T-cell (primary cell): ENCODE data around the gene KSR2. TPM values are rescaled to one million over a fixed set of nuclear protein-coding genes. Genes with fewer than 3 reads are reported as not detected.

Source experiments
- ATAC-seq, 4 experiments: fragments of 200-7000 bp in 3 of 4; fragments of 150-1000 bp in 1 of 4; cut with Tn5 transposase; replicated peaks in 1 of 4; 1 replicate in 3 of 4; 2 replicates in 1 of 4; pipeline ENCODE4 v1.10.0; 2021; ENCODE audit warnings: moderate library complexity in 3 of 4, mild to moderate bottlenecking in 2 of 4, moderate number of reproducible peaks in 1 of 4
- CTCF ChIA-PET, 2 donors: fragments of 300-600 bp; sonication (Branson Sonifier 250); formaldehyde crosslinking; loops; one replicate each; lab custom pipeline; 2022; ENCODE audit warnings: antibody characterized with exemption in 2 of 2; lab: Charles Lee
- POLR2A ChIA-PET, 2 donors: fragments of 300-600 bp; sonication (Branson Sonifier 250); formaldehyde crosslinking; loops; one replicate each; lab custom pipeline; 2022; ENCODE audit warnings: antibody characterized with exemption in 2 of 2; lab: Charles Lee
- DNase-seq, 35 experiments: peaks; one replicate each; pipeline versions ENCODE4 v3.0.0 to v3.0.0-alpha.2; 2013 to 2023
- H3K27ac ChIP-seq: one replicate; pipeline ENCODE4 v1.5.1; 2013; ENCODE audit warnings: low read length
- H3K27me3 ChIP-seq, 2 experiments: replicated peaks in 1 of 2; 1 replicate in 1 of 2; 2 replicates in 1 of 2; pipeline versions ENCODE4 v1.6.1 to v1.7.0; 2013; ENCODE audit warnings: low read length in 1 of 2, mixed read lengths in 1 of 2; ENCODE audit not compliant: control insufficient read depth in 2 of 2, insufficient read depth in 2 of 2; ENCODE audit errors: extremely low read depth in 1 of 2
- H3K36me3 ChIP-seq, 2 donors: 1 replicate in 1 of 2; 2 replicates in 1 of 2; pipeline versions ENCODE4 v1.6.1 to v1.7.0; 2013; ENCODE audit warnings: low read length in 1 of 2; ENCODE audit not compliant: control insufficient read depth in 2 of 2, insufficient read depth in 1 of 2; ENCODE audit errors: extremely low read depth in 1 of 2
- H3K4me1 ChIP-seq, 2 experiments: 1 replicate in 1 of 2; 2 replicates in 1 of 2; pipeline versions ENCODE4 v1.6.1 to v1.7.0; 2013; ENCODE audit warnings: low read length in 2 of 2, mixed read lengths in 1 of 2; ENCODE audit not compliant: insufficient read depth in 2 of 2, control insufficient read depth in 1 of 2; ENCODE audit errors: extremely low read depth in 1 of 2
- H3K4me3 ChIP-seq, 2 donors: 1 replicate in 1 of 2; 2 replicates in 1 of 2; pipeline versions ENCODE4 v1.5.1 to v1.7.0; 2013; ENCODE audit warnings: mild to moderate bottlenecking in 2 of 2, low read length in 1 of 2, moderate library complexity in 1 of 2; ENCODE audit not compliant: control insufficient read depth in 1 of 2; ENCODE audit errors: extremely low read depth in 1 of 2
- H3K9me3 ChIP-seq: 2 replicates; pipeline ENCODE4 v1.7.0; 2013
- H3K27ac Mint-ChIP-seq, 2 donors: one replicate each; pipeline ENCODE4 v1.8.0; 2020 to 2021; ENCODE audit warnings: mild to moderate bottlenecking in 2 of 2, mixed read lengths in 2 of 2
- H3K27me3 Mint-ChIP-seq, 2 donors: one replicate each; pipeline ENCODE4 v1.8.0; 2021 to 2022; ENCODE audit warnings: mixed read lengths in 2 of 2
- H3K36me3 Mint-ChIP-seq: one replicate; pipeline ENCODE4 v1.8.0; 2021; ENCODE audit warnings: mixed read lengths
- H3K4me1 Mint-ChIP-seq, 3 donors: one replicate each; pipeline ENCODE4 v1.8.0; 2020 to 2022; ENCODE audit warnings: mixed read lengths in 3 of 3, mild to moderate bottlenecking in 1 of 3
- H3K4me3 Mint-ChIP-seq, 3 donors: one replicate each; pipeline ENCODE4 v1.8.0; 2020 to 2022; ENCODE audit warnings: mild to moderate bottlenecking in 3 of 3, mixed read lengths in 3 of 3, moderate library complexity in 3 of 3
- H3K9me3 Mint-ChIP-seq, 3 donors: one replicate each; pipeline ENCODE4 v1.8.0; 2020 to 2022; ENCODE audit warnings: mixed read lengths in 3 of 3
- WGBS: methylation state at CpG from one replicate; pipeline ENCODE4 v1.1.5; 2013; ENCODE audit warnings: missing lambda C conversion rate; ENCODE audit not compliant: insufficient coverage; 5-methylcytosine and 5-hydroxymethylcytosine counted together
- total RNA-seq, 35 experiments: library from RNA in 6 of 35; stranded (reverse) in 6 of 35; fragments of 120-200 nt in 1 of 35; gene quantifications; one replicate each; pipeline versions ENCODE4 v1.2.1 to v1.2.4 and lab custom pipeline; 2013 to 2026

KSR2 gene
- total RNA-seq, 5 donors from 2014 or later (not counting 1 experiment from before 2014, with no cell fraction given), result 0.03 to 0.10 (median 0.06) TPM

- ChIA-PET POLR2A (no interaction called here), CTCF (no interaction called here)
- Mint-ChIP-seq H3K27ac (no peak overlapping the region), H3K9me3 (peaks cover 0 to 11% (median 0%) of the 10 kb centered on the region in 3 donors), H3K36me3 (no peaks in the 10 kb centered on the region), H3K27me3 (peaks cover 2 to 6% of the 10 kb centered on the region in 2 donors), H3K4me1 (no peaks in the 10 kb centered on the region), H3K4me3 (no peak overlapping the region)
- ATAC-seq, result no peak
- WGBS, result 57% methylated on average over 2 of the region's 4 CpGs
- Histone ChIP-seq H3K36me3 (no peaks in the 10 kb centered on the region), H3K4me3 (no peak overlapping the region), H3K27me3 (peaks cover 0 to 5% of the 10 kb centered on the region in 2 experiments), H3K9me3 (no peaks in the 10 kb centered on the region), H3K4me1 (no peaks in the 10 kb centered on the region), H3K27ac (no peak overlapping the region)
- no peak for DNase-seq
These were observed 254.6 kb downstream of the KSR2 start for GRCh38 chr12:117714203-117714602.

- ChIA-PET POLR2A (no interaction called here), CTCF (no interaction called here)
- no peak overlapping the region for H3K27ac Mint-ChIP-seq
- no peaks in the 10 kb centered on the region for H3K4me1 ChIP-seq
- no peaks in the 10 kb centered on the region for H3K36me3 Mint-ChIP-seq
- 91% methylated on average over 5 of the region's 9 CpGs for WGBS
- peaks cover 0 to 5% of the 10 kb centered on the region in 2 experiments for H3K27me3 ChIP-seq
- H3K4me3 ChIP-seq, result no peak overlapping the region
- no peak for DNase-seq
- no peaks in the 10 kb centered on the region for H3K36me3 ChIP-seq
- no peak for ATAC-seq
- no peak overlapping the region for H3K4me3 Mint-ChIP-seq
- H3K9me3 ChIP-seq, result no peaks in the 10 kb centered on the region
- peaks cover 0 to 2% of the 10 kb centered on the region in 2 donors for H3K27me3 Mint-ChIP-seq
- H3K27ac ChIP-seq, result no peak overlapping the region
- peaks cover 0 to 7% (median 0%) of the 10 kb centered on the region in 3 donors for H3K9me3 Mint-ChIP-seq
- no peaks in the 10 kb centered on the region for H3K4me1 Mint-ChIP-seq
These were observed 258.7 kb downstream of the KSR2 start for GRCh38 chr12:117710121-117710520.

GRCh38 chr12:117707861-117708260 is 260.9 kb downstream of the KSR2 start:
- ChIA-PET POLR2A (no interaction called here), CTCF (no interaction called here)
- Histone ChIP-seq H3K9me3 (no peaks in the 10 kb centered on the region), H3K27me3 (peaks cover 0 to 5% of the 10 kb centered on the region in 2 experiments), H3K36me3 (no peaks in the 10 kb centered on the region), H3K27ac (no peak overlapping the region), H3K4me1 (no peaks in the 10 kb centered on the region), H3K4me3 (no peak overlapping the region)
- WGBS, result 71% methylated on average over 2 of the region's 2 CpGs
- H3K27ac Mint-ChIP-seq, result no peak overlapping the region
- DNase-seq (no peak), ATAC-seq (no peak)
- H3K4me1 Mint-ChIP-seq, result no peaks in the 10 kb centered on the region
- H3K9me3 Mint-ChIP-seq, result peaks cover 0 to 7% (median 0%) of the 10 kb centered on the region in 3 donors
- no peak overlapping the region for H3K4me3 Mint-ChIP-seq
- H3K36me3 Mint-ChIP-seq, result no peaks in the 10 kb centered on the region
- H3K27me3 Mint-ChIP-seq, result peaks cover 0 to 2% of the 10 kb centered on the region in 2 donors

- Histone ChIP-seq H3K27ac (no peak overlapping the region), H3K4me3 (no peak overlapping the region), H3K9me3 (no peaks in the 10 kb centered on the region), H3K27me3 (no peaks in the 10 kb centered on the region), H3K36me3 (no peaks in the 10 kb centered on the region), H3K4me1 (no peaks in the 10 kb centered on the region)
- CTCF ChIA-PET, result no interaction called here
- no peaks in the 10 kb centered on the region for H3K4me1 Mint-ChIP-seq
- WGBS, result 88% methylated on average over 2 of the region's 4 CpGs
- no peak overlapping the region for H3K4me3 Mint-ChIP-seq
- no peak overlapping the region for H3K27ac Mint-ChIP-seq
- no peak for DNase-seq
- no peaks in the 10 kb centered on the region for H3K36me3 Mint-ChIP-seq
- ATAC-seq, result no peak
- H3K9me3 Mint-ChIP-seq, result peaks cover 0 to 10% (median 0%) of the 10 kb centered on the region in 3 donors
- POLR2A ChIA-PET, result no interaction called here
- no peaks in the 10 kb centered on the region for H3K27me3 Mint-ChIP-seq
These were observed 265.2 kb downstream of the KSR2 start for GRCh38 chr12:117703584-117703983.

GRCh38 chr12:117702741-117703140 is 266.0 kb downstream of the KSR2 start:
- H3K27me3 ChIP-seq, result no peaks in the 10 kb centered on the region
- no peaks in the 10 kb centered on the region for H3K27me3 Mint-ChIP-seq
- H3K4me3 Mint-ChIP-seq, result no peak overlapping the region
- ChIA-PET POLR2A (no interaction called here), CTCF (no interaction called here)
- no peaks in the 10 kb centered on the region for H3K36me3 ChIP-seq
- 75% methylated on average over 2 of the region's 4 CpGs for WGBS
- no peak overlapping the region for H3K4me3 ChIP-seq
- no peaks in the 10 kb centered on the region for H3K4me1 Mint-ChIP-seq
- no peak overlapping the region for H3K27ac ChIP-seq
- no peaks in the 10 kb centered on the region for H3K9me3 ChIP-seq
- H3K4me1 ChIP-seq, result no peaks in the 10 kb centered on the region
- ATAC-seq (no peak), DNase-seq (no peak)
- H3K9me3 Mint-ChIP-seq, result peaks cover 0 to 13% (median 0%) of the 10 kb centered on the region in 3 donors
- no peaks in the 10 kb centered on the region for H3K36me3 Mint-ChIP-seq
- no peak overlapping the region for H3K27ac Mint-ChIP-seq

GRCh38 chr12:117699575-117699974 is 269.2 kb downstream of the KSR2 start:
- ATAC-seq (no peak), DNase-seq (no peak)
- no peaks in the 10 kb centered on the region for H3K36me3 Mint-ChIP-seq
- Histone ChIP-seq H3K9me3 (no peaks in the 10 kb centered on the region), H3K27ac (no peak overlapping the region), H3K4me3 (no peak overlapping the region), H3K27me3 (no peaks in the 10 kb centered on the region), H3K4me1 (no peaks in the 10 kb centered on the region), H3K36me3 (no peaks in the 10 kb centered on the region)
- H3K27ac Mint-ChIP-seq, result no peak overlapping the region
- ChIA-PET POLR2A (no interaction called here), CTCF (no interaction called here)
- no peaks in the 10 kb centered on the region for H3K27me3 Mint-ChIP-seq
- H3K4me1 Mint-ChIP-seq, result no peaks in the 10 kb centered on the region
- H3K4me3 Mint-ChIP-seq, result no peak overlapping the region
- peaks cover 0 to 17% (median 4%) of the 10 kb centered on the region in 3 donors for H3K9me3 Mint-ChIP-seq
- 80% methylated on average over 1 of the region's 5 CpGs for WGBS

- ChIA-PET CTCF (no interaction called here), POLR2A (no interaction called here)
- Histone ChIP-seq H3K27ac (no peak overlapping the region), H3K27me3 (no peaks in the 10 kb centered on the region), H3K36me3 (no peaks in the 10 kb centered on the region), H3K9me3 (no peaks in the 10 kb centered on the region), H3K4me1 (no peaks in the 10 kb centered on the region), H3K4me3 (no peak overlapping the region)
- H3K4me3 Mint-ChIP-seq, result no peak overlapping the region
- H3K4me1 Mint-ChIP-seq, result no peaks in the 10 kb centered on the region
- no peak overlapping the region for H3K27ac Mint-ChIP-seq
- no peak for ATAC-seq
- no CpG with 5 or more reads among the region's 1 CpG for WGBS
- H3K36me3 Mint-ChIP-seq, result no peaks in the 10 kb centered on the region
- H3K27me3 Mint-ChIP-seq, result no peaks in the 10 kb centered on the region
- H3K9me3 Mint-ChIP-seq, result peaks cover 0 to 17% (median 8%) of the 10 kb centered on the region in 3 donors
- no peak for DNase-seq
These were observed 269.7 kb downstream of the KSR2 start for GRCh38 chr12:117699118-117699517.
